HL-60/S4 treated with phorbol 12-myristate 13-acetate at 8.2 ng/mL for 4 days and 3 days (cell line): ENCODE data around the gene LRRC27.

Experiments
- in situ Hi-C: fragments of 300-500 bp; cut with MboI; formaldehyde crosslinking; loops from 2 replicates; pipeline ENCODE4 v1.15.0; 2022; ENCODE audit warnings: low sequenced_read_pairs

The LRRC27 gene

GRCh38 chr10:132355297-132355696 is 23.3 kb downstream of the LRRC27 start:
- in situ Hi-C loops = no loop called here

DNA sequence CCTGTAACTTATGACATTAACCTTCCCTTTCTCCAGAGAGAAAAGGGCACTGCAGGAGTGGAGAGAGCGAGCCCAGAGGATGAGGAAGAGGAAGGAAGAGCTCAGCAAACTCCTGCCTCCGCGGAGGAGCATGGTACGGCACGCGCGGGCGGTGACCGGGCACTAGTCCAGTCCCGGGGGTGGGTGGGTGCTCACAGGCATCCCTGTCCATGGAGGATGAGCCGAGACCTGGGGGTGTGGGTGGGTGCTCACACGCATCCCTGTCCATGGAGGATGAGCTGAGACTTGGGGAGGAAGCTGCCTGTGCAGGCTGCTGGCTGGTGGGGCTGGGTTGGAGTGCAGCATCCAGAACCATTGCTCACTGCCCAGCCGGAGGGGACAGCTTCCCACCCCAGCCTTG is 23.8 kb downstream of the LRRC27 start:
- in situ Hi-C loops = no loop called here

DNA sequence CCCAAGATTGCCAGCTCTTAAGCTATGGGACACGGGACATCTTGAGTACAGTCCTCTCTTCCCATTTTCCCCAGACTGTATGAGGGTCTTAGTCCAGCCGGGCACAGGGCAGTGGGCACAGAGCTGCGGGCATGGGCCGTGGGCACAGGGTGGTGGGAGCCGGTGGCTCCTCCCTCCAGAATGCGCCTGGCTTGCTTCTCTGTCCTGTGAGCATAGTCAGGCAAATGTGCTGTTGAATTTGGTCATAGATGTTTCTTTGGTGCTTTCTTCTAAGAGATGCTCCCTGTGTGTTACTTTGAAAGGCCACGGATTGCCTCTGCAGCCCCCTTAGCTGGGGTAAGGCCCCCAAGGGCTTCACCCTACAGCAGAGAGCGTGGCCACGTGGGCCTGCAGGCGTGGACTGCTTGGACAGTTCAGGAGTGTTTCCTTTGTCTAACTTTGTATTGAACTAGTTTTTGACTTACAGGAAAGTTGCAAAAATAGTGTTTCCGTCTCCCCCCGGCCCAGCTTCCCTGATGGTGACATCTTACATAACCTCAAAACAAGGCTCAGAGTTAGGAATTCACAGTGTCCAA is 24.7 kb downstream of the LRRC27 start:
- in situ Hi-C loops = no loop called here

DNA sequence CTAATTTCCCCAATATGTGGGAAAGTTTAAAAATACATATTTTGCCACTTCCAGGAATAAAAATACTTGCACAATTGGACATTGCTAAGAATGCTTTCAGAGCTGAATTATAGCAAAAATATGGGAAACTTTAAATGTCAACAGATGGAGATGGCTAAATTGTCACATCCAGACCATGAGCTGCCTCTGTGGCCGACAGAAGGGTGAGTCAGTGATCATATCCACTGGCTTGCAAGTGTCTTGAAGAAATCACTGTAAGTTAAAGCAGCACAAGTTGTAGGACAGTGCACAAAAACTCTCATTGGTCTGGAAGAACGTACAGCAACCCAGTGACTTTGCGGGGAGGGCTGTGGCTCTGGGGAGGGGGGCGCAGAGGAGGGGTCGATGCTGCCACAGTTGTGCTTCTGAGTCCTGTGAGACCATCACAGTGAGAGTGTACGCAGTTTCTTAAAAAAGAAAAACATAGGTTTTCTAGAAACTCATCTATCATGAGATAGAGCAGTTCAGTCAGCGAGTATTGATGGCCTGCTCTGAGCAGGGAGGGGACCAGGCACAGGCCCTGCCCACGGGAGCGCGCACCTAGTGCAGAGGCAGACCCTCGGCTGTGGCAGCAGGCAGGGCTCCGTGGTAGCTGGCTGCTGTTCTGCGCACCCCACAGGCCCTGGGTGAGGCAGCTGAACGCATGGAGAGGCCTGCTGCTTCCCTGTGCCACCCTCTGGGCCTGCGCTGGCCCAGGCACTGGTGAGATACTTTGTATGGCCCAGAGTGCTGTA is 25.5 kb downstream of the LRRC27 start:
- in situ Hi-C loops = no loop called here

DNA sequence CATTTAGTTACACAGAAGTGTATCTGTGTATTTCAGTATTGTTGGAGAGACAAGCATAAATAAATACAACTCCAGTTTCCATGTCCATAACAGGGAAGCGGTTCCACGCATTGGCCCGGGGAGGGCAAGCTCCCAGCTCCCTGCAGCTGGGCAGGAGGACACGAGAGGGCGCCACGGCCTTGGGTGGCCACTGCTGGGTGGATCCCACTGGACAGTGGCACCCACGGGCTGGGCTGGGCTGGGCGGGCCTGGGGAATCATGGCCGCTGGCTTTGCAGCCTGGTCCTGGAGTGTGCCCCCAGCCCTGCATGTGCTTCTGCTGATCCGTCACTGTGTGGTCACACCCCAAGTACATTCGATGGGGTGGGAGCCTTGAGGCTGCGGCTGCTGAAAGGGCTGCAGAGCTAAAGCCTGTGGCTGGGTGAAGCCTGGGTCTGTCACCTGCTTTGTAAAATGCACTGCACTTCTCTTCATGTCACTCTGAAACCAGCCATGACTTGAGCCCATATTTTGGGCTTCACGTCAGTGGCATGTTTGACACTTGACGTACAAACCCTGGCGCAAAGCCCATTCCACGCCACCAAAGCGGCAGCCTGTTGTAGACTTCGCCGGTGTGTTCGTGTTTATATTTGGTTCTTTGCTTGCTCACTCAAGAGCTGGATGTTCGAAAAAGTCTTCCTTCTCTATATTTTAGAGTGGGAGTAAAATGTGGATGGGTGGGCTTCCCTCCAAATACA is 27.5 kb downstream of the LRRC27 start:
- in situ Hi-C loops = no loop called here

GRCh38 chr10:132360766-132361447 is 28.9 kb downstream of the LRRC27 start:
- in situ Hi-C loops = no loop called here

DNA sequence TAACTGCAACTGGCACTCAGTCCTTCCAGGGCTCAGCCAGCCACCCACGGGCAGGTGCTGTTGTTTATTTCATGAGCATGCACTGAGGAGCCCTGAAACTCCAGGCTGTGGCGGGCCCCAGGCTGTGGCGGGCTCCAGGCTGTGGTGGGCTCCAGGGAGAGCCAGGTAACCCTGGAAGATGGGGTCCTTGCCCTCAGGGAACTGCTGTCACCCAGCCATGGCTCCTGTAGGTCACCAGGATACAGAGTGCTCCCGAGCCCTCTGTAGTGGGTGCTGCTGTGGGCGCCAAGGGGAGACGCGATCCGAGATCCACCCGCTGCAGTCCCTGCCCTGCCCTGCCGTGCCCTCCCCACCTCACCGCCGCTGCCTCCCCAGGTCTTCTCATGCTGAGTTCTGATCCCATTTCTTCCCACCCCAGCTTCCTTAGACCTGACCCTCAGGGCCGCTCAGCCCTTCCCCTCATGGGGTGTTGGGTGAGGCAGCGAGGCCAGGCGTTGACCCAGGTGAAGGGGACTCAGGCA is 29.6 kb downstream of the LRRC27 start:
- in situ Hi-C loops = no loop called here

DNA sequence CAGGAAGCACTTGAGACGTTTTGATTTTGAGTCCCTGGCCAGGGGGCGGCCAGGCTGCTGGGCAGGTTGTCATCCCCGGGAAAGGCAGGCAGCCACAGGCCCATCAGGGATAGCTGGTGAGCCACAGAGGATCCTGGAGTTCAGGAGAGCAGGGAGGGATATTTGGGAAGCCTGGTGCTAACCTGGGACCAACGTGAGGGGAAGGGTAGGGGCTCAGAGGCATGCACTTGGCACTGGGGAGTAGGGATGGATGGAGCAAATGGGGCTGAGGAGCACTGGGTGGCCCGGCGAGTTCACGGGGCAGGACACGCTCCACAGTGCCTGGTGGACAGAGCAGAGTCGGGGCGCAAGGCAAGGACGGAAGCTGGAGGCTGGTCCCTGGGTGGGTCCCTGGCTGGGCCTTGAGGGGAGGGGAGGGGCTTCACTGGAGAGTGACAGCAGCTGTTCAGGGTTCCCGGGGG is 30.2 kb downstream of the LRRC27 start:
- in situ Hi-C loops = no loop called here

DNA sequence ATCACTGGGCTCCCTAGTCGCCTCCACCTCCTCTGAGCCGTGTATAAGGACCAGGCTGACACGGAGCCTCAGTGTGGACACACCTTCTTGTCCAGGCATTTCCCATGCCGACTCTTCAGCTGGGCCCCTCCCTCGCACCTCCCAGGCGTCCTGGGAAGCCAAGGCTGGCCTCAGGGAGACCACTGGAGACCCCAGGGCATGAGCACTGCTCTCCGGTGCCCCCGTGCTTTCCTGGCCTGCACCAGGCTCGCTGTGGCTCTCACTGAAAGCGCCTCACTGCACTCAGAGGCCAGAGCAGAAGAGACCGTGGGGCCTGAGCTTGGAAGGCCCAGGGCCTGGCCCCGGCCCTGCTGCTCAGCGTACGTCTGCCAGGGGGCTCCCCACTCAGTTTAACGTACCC is 31.4 kb downstream of the LRRC27 start:
- in situ Hi-C loops = no loop called here

DNA sequence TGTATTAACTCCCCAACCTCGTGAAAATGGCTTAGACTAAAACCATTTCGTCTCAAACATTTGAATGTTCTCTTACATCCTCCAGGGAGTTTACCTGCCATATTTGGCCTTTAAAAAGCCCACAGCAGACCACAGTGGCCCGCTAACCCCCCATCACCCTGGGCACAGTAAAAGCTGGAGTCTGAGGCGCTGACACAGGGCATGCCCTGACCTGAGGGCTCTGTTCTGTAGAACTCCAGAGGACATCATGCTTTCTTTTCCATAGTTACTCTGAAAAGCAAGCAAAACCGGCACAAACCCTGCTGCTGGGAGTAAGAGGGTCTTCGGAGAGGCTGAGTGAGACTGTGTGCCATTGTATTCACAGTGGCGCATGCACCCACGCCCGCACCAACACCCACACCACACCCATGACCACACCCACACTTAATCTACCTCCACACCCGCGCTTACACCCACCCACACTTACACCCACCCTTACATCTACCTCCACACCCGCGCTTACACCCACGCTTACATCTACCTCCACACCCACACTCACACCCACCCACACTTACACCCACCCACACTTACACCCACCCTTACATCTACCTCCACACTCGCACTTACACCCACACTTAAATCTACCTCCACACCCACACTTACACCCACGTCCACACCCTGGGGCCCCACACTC is 32.1 kb downstream of the LRRC27 start:
- in situ Hi-C loops = no loop called here

DNA sequence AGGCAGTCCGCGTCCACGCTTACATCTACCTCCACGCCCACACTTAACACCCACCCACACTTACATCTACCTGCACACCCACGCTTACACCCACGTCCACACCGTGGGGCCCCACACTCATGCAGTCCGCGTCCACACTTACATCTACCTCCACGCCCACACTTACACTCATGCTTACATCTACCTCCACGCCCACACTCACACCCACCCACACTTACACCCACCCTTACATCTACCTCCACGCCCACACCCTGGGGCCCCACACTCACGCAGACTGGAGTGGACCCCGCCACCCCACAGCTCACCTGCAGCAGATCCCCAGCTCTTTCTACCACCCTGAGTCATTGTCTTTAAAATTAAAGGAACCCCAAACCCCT is 32.6 kb downstream of the LRRC27 start:
- in situ Hi-C loops = no loop called here

GRCh38 chr10:132365102-132365501 is 33.1 kb downstream of the LRRC27 start:
- in situ Hi-C loops = no loop called here

GRCh38 chr10:132366006-132366405 is 34.0 kb downstream of the LRRC27 start:
- in situ Hi-C loops = no loop called here

DNA sequence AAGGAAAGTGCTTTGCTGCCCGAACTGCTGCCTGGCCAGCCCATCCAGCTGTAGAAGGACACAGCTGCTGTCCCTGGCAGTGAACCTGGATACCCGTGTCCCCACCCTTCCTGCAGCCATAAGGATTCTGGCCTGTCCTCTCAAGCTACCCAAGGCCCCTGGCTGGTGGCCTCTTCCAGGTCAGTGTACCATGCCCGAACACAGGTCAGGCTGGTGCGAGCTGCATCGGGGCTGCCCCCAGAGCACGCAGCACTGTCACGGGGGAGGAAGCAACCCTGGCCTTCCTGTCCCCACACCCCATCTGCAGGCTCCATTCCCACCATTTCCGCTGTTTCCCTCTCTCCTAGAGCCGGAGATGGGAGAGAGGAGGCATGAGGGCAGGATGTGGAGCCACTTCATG is 34.5 kb downstream of the LRRC27 start:
- in situ Hi-C loops = no loop called here

- in situ Hi-C loops = no loop called here
Measured at GRCh38 chr10:132368391-132368790, 36.4 kb downstream of the LRRC27 start.

DNA sequence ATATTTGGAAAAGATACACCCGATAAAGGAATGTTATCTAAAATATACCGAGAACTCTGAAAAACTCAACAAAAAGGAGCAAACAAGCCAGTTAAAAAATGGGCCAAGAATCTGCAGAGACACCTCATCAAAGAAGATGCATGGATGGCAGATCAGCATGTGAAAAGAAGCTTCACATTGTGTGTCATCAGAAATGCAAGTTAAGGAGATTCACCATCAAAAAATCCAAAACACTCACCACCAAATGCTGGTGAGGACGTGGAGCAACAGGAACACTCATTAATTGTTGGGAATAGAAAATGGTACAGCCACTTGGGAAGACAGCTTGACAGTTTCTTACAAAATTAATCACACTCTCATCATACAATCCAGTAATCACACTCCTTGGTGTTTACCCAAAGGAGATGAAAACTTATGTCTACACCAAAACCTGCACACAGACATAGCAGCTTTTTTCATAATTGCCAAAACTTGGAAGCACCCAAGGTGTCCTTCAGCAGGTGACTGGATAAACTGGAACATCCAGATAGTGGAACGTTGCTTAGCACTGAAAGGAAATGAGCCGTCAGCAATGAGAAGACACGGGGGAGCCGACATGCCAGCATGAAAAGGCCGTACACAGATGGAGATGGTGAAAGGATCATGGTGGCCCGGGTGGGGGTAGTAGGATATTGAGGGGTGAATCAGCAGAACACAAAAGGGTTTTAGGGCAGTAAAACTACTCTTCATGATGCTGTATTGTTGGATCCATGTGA is 37.1 kb downstream of the LRRC27 start:
- in situ Hi-C loops = no loop called here

- in situ Hi-C loops = no loop called here
Measured at GRCh38 chr10:132369636-132370185, 37.7 kb downstream of the LRRC27 start.

- in situ Hi-C loops = no loop called here
Measured at GRCh38 chr10:132370426-132371340, 38.7 kb downstream of the LRRC27 start.

- in situ Hi-C loops = no loop called here
Measured at GRCh38 chr10:132371641-132372081, 39.7 kb downstream of the LRRC27 start.
